ENCODE results near the gene TAF11.

The TAF11 gene

GRCh38 chr6:34875292-34876213 lies 12.3 kb downstream of the TAF11 start:
- no peak for DNase-seq (ENCODE audit: low spot score)
- no peak for TF ChIP-seq CTCF (IDR thresholded peaks at IDR 0.05; ENCODE audit: extremely low read depth, missing control alignments)

- TF ChIP-seq CTCF (IDR thresholded peaks at IDR 0.05; ENCODE audit: extremely low read depth, missing control alignments), result no peak
- no peak for DNase-seq (ENCODE audit: low spot score)
These were observed 15.5 kb downstream of the TAF11 start for GRCh38 chr6:34872332-34872731.

- TF ChIP-seq CTCF (IDR thresholded peaks at IDR 0.05; ENCODE audit: extremely low read depth, missing control alignments), result no peak
- DNase-seq (ENCODE audit: low spot score), result no peak
These were observed 16.0 kb downstream of the TAF11 start for GRCh38 chr6:34871853-34872252.

GRCh38 chr6:34867484-34867883 lies 20.4 kb downstream of the TAF11 start:
- no peak for TF ChIP-seq CTCF (IDR thresholded peaks at IDR 0.05; ENCODE audit: extremely low read depth, missing control alignments)
- no peak for DNase-seq (ENCODE audit: low spot score)

- no peak for TF ChIP-seq CTCF (IDR thresholded peaks at IDR 0.05; ENCODE audit: extremely low read depth, missing control alignments)
- DNase-seq (ENCODE audit: low spot score), result no peak
These were observed 21.3 kb downstream of the TAF11 start for GRCh38 chr6:34866509-34866908.

- no peak for DNase-seq (ENCODE audit: low spot score)
- no peak for TF ChIP-seq CTCF (IDR thresholded peaks at IDR 0.05; ENCODE audit: extremely low read depth, missing control alignments)
These were observed 22.7 kb downstream of the TAF11 start for GRCh38 chr6:34865107-34865506.

- TF ChIP-seq CTCF (IDR thresholded peaks at IDR 0.05; ENCODE audit: extremely low read depth, missing control alignments), result no peak
- no peak for DNase-seq (ENCODE audit: low spot score)
These were observed 23.8 kb downstream of the TAF11 start for GRCh38 chr6:34864007-34864406.
